ENCODE results near the gene PPARD.
"Not testable (repeated sequence)": the region's sequence is repeated elsewhere in the genome, so short reads cannot be mapped to it uniquely, and the experiment has no call there.

PPARD gene

DNA sequence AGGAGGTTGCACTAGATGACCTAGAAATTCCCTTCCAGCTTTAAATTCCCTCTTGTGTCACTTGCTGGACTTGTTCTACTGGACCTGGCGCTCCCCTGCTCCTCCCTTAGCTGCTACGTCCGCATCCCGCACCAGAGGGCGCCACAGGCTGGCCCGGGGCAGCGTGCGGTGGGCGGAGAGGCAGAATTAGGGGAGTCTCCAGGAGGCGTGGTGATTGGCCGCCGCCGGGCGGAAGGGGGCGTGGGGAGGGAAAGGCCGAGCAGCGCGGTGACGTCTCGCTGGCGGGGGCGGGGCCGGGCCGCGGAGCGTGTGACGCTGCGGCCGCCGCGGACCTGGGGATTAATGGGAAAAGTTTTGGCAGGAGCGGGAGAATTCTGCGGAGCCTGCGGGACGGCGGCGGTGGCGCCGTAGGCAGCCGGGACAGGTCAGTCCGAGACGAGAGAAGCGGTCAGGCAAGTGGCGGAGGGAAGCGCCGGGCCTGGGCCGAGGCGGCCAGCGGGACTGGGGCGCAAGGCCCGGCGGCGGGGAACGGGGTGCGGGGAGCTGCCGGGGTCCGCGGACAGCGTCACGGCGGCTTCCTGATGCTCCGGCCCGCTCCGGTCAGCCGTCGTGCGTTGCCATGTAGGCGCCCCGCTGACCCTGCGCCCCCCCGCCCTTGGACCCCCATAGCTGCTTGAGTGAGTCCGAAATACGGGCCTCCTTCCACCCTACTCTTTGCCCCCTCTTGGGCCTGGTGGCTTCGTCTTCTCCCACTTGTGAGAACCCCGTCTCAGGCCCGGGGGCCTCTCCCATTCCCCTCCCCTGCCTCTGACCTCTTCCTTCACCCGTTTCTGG lies at the start of gene PPARD:
PPARD (plus strand) TSS at position 301 of the 834 bp plus-strand sequence. CDS start 68,530 bp downstream, outside the sequence.
- DNase-seq (ENCODE audit: low spot score): peak; percentile 99

DNA sequence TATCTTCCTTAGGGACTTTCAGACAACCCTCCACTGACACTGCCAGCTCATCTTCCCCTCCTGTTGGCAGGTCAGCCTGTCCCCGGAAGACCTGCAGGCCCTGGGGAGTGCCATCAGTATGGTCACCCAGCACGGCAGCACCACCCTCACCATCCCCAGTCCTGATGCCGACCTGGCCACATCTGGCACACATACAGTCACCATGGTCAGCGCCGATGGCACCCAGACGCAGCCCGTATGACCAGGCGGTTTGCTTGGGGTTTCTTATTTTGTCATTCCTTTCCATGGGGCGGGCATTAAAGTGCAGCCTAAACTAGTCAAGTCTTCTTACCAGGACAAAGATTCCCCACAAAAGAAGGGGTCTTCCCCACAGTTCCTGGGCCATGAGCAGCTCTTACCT lies 48.7 kb upstream of the PPARD start:
- DNase-seq (ENCODE audit: low spot score): no peak

DNA sequence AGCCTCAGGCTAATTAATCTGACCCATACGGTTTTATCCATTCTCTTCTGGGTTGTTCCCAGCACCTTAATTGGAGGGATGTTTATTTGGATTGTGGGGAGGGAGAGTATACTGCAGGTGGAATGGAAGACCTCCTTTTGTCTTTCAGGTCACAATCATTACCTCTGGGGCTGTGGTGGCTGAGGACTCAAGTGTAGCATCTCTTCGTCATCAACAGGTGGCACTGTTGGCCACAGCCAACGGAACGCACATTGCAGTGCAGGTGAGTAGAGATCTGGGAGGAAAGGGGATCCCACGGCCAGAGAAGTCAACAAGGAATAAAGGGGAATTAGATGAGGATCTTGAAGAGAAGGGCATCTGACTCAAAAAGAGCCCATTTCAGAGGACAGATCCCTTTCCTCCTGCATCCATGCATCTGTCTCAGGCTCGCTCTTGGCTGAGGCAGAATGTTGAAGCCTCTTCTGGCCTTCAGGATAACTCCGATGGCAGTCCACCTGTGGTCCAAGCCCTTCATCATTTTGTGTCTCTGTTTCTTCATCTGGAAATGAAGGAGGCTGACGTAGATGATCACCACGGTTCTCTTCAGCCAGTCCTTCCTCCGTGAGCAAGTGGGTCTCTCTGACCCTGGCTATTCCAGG lies 47.9 kb upstream of the PPARD start:
- peak; percentile 80 for DNase-seq (ENCODE audit: low spot score)

DNA sequence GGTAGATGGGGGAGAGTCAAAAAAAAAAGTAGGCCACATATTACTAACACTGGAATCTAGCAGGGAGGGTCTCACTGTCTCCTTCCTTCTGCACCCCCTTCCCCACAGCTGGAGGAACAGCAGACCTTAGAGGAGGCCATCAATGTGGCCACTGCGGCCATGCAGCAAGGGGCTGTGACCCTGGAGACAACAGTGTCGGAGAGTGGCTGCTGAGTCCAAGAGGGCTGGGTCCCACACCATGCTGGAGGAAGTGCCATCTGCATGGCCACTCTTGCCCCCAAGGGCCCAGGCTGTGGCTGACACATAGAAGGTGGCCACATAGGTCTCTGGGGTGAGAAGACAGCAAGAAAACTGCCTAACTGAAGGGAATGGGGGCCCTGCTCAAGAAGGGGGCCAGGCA lies 47.3 kb upstream of the PPARD start:
- no peak for DNase-seq (ENCODE audit: low spot score)

DNA sequence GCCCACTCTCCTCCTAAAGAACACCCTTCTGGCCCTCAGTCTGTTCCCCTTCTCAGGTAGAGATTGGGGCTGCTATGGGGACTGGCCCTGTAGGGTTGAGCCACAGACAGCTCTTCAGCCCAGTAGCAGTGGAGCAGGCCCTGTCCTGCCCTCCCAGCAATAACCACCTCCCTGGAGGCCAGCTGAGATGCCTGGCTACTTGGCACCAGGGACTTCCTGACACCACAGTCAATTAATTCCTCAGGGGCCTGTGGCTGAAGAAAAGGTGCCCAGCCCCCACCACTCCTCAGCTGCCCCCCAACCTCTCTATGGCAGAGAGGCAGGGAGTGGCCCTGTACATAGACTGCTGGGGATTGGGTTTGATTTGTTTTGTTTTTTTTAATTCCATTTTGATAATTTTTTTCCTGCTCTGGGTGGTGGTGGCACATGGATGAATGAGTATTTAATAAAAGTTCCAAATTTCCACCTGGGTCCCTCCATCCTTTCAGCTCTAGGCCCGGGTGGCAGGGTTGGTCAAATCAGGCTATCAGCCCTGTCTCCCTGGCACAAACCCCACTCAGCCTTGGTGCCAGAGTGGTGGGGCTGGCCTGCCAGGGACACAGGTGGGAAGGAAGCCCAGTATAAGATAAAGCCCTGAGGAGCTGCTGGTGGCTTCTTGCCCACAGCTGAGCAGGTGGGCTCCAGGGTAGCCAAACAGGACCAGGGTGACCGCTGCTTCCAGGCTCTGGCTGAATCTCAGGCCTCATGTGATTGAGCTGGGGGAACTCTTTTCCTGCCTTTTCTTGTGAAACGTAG lies 46.6 kb upstream of the PPARD start:
- DNase-seq (ENCODE audit: low spot score): no peak

DNA sequence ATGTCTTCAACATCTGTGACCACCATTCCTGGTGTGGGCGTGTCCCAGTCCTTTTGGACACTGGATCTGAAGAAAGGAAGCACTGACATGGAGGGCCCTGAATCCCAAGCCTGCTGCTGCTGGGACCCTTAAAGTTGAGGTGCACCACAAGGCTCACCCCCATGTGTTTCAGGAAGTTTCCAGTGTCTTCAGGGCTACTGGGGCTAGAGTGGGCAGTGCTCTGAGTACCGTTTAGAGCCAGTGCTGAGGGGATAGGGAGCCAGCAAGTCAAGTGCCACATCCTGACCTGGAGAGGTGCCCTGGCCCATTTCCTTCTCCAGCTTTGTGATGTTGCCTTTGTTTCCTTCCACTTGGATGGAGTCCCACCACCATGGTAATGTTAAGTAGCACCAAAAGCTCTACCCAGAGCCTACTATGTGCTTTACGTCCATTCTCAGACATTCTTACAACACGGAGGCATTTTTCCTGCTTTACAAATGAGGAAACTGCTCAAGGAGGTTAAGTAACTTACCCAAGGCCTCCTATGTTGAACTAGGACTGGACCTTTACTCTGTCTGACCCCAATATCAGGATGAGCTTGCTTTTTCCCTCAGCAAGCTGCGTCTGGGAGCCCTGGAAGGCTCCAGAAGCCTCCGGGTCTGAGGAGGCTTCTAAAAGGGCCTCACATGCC lies 45.3 kb upstream of the PPARD start:
- DNase-seq (ENCODE audit: low spot score): no peak

DNA sequence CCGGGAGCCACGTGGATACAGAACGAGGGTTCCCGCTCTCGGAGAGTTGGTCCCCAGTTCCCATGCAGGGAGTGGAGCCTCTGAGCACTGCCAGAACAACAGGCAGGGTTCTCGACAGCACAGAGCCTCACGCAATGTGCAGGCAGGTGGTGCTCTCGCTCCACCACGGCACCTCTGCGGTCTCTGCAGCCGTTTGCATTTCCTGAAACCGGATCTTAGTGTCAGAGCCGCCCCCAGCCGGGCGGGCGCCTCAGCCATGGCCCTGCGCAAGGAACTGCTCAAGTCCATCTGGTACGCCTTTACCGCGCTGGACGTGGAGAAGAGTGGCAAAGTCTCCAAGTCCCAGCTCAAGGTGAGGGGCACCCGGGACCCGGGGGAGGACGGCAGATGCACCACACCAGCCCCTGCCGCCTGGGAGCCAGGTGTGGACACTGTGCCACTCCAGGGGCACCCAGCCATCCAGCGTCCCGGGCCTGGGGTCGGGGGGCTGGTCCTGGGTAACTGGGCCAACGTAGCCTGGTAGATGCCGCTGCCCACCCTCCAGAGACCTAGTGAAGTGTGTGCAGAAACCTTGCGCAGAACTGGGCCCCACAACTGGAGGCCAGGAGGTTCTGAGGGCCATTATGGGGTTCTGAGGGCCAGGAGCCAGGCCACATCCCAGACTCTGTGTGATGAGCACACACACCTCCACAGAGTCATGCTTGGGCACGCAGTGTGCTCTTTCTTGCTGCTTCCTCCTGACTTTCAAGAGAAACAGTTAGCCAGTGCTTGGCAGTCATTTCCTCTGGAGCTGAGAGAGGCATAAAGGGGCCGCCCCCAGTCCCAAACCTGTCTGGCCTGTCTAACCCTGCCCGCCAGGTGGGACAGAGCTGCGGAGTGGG lies 44.5 kb upstream of the PPARD start, which contains the start of gene DEF6:
DEF6 (plus strand) TSS at position 218 of the 881 bp plus-strand sequence; CDS start at position 257, 39 bp downstream.
- DNase-seq (ENCODE audit: low spot score): no peak

DNA sequence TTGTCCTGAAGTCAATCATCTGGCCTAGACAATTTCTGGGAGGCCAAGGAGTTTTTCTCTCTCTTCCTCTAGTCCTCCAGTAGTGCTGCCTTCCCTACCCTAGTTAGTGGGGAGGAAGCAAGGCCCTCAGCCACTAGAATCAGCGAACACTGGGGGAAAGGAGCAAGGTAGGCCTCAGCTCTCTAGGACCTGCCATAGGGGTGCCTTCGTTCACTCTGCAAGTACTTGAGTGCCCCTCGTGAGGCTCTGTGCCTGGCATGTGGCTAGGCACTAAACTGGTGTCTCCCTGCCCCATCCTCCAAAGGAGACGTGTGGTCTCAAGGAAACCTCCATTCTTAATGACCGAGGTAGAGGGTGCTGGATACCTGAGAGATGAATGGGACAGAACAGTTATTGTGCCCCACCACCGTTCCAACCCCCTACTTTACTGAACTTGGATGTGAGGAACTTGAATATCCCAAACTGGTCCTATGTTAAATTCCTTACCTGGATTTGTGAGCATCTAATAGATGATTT lies 43.7 kb upstream of the PPARD start:
- DNase-seq (ENCODE audit: low spot score): no peak

DNA sequence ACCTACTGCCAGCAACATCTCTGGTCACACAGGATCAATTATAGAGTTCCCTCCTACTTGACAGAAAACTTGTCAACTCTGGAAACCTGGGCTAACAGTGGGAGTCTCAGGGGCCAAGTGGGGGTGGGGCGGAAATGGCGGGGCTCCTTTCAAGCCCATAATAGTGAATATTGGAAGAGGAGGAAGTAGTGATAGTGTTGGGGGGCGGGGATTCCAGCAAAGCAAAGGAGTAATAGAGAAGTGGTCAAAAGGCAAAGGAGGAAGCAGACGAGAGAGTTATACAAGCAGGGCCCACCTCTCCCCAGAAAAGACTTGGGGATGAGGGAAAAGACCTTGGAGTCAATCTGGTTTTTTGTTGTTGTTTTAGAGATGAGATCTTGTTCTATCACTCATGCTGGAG lies 42.7 kb upstream of the PPARD start:
- DNase-seq (ENCODE audit: low spot score): no peak

DNA sequence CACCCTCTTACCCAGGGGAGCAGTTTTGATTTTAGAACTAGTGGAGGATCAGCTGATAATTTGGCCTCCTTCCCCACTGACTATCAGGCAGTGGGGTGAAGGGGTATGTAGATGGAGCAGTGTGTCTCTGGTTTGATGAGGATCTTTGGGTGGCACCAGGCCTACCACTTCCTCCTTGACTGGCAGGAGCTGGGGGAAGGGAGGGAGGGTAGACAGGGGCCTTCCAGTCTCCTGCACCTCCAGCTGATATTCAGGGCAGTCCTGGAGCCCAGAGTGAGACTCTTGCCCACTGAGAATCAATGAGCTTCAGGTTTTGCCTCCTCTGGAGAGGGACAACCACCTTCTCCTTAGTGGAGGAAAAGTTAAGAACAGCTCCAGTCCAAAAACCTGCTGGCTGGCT lies 41.5 kb upstream of the PPARD start:
- DNase-seq (ENCODE audit: low spot score): no peak

DNA sequence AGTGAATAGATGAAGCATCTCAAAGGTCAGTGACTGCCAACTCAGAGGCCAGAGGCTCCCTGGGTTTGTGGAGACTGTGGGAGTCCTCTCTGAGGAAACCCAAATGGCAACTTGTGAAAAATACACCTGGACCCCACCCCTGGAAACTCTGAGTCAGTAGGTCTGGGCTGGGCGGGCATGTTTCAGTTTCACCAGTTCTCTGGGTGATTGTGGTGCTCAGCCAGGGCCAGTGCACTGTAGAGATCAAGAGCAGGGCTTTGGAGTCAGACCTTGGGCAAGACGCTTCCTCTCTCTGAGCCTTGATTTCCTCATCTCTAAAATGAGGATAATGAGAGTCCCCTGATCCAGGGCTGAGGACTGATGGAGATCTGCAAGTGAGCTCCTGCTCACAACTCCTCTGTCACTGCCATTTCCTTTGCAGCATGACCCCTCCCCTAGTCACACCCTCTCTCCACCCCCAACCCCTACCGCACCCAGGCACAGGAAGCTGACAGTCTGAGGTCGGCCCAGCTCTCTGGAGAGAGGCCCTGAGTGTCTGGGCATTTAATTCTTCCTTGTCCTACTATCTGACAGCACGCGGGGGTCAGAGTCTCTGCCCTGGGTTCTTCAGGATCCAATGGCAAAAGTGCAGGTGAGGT lies 39.6 kb upstream of the PPARD start:
- DNase-seq (ENCODE audit: low spot score): peak; percentile 29

DNA sequence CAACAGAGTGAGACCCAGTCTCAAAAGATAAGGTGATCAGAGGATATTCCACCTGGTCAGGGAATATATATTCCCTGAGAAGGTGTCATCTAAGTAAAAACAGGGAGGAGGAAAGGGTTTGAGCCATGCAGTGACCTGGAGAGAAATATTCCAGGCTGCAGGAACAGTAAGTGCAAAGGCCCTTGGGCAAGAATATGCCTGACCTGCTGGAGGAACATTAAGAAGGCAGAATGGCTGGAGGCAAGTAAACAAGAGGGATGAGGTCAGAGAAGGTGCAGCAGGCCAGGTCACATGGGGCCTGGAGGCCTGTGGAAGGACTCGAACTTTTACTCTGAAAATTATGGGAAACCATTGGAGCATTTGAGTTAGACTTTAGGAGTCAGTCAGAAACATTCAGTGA lies 38.1 kb upstream of the PPARD start:
- no peak for DNase-seq (ENCODE audit: low spot score)

DNA sequence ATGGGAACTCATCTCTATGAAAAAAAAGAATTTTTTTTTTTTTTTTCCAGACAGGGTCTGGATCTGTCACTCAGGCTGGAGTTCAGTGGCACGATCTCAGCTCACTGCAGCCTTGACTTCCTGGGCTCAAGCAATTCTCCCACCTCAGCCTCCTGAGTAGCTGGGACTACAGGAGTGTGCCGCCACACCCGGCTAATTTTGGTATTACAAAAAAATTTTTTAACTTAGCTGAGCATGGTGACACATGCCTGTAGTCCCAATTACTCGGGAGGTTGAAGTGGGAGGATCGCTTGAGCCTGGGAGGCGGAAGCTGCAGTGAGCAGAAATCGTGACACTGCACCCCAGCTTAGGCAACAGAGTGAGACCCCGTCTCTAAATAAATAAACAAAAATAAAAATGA lies 37.2 kb upstream of the PPARD start:
- DNase-seq (ENCODE audit: low spot score): no peak

DNA sequence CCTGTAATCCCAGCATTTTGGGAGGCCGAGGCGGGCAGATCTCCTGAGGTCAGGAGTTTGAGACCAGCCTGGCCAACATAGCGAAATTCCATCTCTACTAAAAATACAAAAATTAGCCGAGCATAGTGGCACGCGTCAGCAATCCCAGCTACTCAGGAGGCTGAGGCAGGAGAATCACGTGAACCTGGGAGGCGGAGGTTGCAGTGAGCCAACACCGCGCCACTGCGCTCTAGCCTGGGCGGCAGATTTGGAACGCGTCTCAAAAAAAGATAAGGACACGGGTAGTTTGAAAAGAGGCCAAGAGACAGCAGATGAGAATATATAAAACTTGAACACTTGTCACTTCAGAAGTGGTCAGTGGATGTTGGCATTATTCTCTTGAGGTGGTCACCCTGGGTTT lies 35.2 kb upstream of the PPARD start:
- DNase-seq (ENCODE audit: low spot score): not testable (repeated sequence)

DNA sequence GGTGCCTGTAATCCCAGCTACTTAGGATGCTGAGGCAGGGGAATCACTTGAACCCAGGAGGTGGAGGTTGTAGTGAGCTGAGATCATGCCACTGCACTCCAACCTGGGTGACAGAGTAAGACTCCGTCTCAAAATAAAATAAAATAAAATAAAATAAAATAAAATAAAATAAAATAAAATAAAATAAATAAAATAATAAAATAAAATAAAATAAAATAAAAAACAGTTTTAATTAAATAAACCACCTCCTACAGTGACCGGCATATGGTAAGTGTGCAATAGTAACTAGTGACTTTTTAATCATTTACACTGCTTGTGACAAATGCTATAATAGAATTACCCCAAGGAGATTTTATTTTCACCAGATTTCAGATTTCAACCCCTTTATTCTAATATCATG lies 33.8 kb upstream of the PPARD start:
- DNase-seq (ENCODE audit: low spot score): not testable (repeated sequence)

DNA sequence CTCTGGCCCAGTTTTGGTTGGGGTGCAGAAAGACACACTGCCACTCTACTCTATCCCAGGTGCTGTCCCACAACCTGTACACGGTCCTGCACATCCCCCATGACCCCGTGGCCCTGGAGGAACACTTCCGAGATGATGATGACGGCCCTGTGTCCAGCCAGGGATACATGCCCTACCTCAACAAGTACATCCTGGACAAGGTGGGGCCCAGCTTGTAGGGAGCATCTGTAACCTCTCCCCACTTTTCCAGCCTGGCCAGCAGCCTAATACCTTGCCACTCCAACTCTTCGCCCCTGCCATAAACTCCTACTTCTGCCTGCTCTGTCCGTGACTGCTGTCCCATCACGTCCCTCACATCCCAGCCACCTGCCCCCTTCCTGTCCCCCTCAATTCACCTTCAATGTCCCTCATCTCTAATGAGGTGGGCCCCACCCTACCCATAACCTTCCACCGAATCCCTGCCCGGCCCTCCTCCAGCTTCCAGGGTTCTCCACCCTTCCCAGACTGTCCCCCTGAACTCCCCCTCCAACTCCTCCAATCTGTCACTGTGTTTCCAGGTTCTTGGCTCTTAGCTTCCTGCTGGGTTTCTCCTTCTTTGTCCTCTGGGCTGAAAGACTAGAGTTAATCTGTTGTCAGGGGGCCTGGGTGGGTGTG lies 32.6 kb upstream of the PPARD start:
- no peak for DNase-seq (ENCODE audit: low spot score)

DNA sequence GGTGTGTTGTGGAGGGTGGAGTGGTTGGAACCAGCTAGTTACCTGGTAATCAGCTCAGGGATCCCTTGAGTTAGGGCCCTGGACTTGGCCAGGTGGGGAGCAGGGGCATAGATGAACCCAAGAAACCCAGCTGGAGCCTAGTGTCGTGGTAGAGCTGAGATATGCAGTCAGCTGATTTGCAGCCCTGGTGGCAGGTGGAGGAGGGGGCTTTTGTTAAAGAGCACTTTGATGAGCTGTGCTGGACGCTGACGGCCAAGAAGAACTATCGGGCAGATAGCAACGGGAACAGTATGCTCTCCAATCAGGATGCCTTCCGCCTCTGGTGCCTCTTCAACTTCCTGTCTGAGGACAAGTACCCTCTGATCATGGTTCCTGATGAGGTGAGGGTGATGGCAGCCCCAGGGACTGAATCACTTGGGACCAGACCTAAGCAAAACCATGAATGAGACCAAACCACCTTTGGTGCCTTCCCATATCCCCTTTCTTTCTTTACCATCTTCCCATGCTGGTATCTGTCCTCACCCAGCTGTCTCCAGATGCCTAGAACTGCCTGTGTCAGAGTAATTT lies 32.0 kb upstream of the PPARD start:
- no peak for DNase-seq (ENCODE audit: low spot score)

DNA sequence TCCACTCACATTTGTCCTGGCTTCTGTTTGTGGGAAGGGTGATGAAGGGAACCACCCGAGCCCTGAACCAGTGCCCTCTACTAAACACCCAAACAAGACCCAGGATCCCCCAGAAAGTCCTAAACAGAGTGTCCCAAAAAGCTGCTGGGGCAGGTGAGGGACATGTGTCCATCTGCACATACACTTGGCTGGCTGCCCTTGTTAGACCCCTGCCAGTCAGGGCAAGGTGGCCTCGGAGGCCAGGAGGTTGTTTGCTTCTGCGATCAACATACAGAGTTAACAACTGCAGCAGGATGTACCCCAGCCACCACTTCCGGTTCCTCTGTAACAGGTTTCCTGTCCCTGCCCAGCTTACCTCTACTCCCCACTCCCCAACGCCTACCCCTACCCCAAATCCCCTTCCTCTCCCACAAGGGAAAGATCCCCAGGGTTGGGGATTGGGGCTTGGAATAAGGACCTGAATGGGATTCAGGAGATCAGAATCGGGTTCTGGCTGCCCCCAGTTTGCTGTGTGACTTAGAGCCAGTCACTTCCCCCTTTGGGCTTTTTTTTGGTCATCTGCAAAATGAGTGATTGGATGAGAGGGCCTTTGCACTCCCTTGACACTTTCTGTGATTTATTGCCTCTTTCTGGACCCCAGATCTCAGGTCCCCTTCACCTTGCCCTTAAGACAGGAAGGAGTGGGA lies 30.8 kb upstream of the PPARD start:
- no peak for DNase-seq (ENCODE audit: low spot score)
